Activated gamma-delta T cell treated with anti-CD3 and anti-CD28 coated beads, Interleukin-2, amount 50 U/mL, for 16 hours (primary cell): Measurements from ENCODE around the gene MDK.

Experiments used
- DNase-seq: peaks from one replicate; pipeline ENCODE4 v3.0.0-alpha.2; 2020; ENCODE audit warnings: low read depth

The MDK gene

GRCh38 chr11:46383974-46384701 lies 2.7 kb downstream of the MDK start:
- no peak for DNase-seq

DNA sequence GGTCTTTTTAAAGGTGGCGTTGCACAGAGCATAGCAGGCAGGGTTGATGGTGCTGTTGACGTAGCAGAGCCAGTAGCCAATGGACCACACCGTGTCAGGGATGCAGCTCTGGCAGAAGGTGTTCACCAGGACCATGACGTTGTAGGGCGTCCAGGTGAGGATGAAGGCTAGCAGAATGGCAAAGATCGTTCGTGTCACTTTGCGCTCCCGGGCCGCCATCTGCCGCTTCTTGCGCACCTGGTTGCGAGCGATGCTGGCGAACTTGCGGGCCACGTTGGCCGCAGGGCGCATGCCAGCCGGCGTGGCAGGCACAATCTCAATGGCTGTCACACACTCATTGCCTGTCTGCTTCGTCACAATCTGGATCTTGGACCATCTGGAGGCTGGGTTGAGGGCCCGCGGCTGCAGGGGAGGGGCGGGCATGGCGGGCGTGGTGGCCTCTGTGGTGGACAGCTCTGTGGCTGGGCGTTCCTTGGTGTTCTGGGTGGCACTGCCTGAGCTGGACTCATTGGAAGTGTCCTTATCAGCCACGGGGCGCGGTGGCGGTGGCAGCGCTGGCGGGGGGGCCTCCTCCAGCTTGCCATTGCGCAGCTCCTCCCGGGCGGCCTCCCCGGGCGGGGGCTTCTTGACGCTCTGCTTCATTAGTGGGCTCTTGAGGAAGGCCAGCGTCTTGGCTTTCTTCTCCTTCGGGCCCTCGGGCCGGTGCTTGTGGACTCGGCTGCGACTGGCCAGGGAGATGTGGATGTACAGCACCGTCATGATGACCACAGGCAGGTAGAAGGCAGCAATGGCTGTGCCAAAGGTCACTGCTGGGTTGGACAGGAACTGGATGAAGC lies 3.9 kb downstream of the MDK start:
- no peak for DNase-seq

- no peak for DNase-seq
These were observed 4.6 kb downstream of the MDK start for GRCh38 chr11:46386005-46386578.

DNA sequence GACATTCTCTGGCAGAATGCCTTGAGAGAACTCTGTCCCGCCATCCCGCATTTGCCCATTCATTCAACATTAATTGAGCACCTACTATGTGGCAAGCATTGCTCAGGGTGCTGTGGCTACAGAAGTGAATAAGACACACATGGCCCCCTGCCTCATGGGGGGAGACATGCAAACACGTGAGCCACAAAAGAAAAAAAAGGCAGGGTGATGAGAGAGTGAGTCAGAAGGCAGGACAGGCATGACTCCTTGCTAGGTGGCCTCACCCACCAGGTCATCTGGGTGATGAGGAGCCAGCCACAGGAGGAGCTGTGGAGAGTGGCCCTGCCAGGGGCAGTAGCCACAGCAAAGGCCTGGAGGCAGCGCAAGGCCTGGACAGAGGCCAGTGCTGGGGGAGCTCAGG lies 5.2 kb downstream of the MDK start:
- no peak for DNase-seq

DNA sequence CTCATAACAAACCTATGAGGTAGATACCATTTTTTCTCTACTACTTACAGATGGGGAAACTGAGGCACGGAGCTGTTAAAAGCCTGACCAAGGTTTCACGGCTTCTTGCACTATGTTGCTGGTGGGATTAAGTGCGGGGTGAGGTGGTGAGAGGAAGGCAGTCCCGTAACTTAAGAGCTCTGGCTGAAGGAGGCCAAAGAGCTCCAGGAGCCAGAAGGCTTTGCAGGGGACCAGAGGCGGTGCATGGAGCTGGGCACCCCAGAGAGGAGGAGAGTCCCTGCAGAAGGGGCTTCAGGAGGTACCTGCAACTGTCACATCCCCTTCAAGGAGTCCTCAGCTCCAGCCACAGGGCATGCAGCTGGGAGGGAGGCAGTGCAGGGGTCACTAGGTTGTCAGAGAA lies 6.0 kb downstream of the MDK start:
- no peak for DNase-seq

DNA sequence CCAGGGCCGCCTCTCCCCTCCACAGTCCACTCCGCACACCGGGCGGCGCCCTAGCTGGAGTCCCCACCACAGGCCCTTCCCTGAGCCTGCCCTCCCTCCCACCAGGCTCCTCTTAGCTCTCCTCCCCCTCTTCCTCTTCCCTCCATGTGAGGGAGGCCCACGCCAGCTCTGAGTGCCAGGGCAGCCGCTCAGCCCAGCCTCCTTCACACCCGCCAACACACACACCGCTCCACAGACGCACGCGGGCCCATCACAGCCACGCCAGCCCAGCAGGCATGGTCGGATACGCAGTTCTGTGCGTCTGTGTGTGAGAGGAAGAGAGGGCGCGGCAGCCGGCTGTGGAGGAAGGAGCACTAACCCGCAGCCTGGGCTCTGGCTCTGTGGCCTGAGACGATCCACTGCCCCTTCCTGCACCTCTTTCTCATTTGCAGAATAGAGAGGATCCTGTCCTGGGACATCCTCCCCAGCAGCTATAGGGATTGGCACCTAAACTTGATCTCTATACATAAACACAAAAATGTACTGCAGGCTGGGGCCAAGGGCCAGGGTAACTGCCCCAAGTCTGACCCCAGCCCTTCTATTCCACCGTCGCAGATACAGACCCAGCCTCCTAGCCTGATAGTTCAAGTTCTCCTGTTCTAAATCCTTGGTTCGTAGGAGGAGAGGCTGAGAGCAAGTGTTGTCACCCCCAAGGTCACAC lies 6.6 kb downstream of the MDK start:
- DNase-seq = no peak

- no peak for DNase-seq
These were observed 7.4 kb downstream of the MDK start for GRCh38 chr11:46388619-46389449.

GRCh38 chr11:46389450-46390330 lies 8.2 kb downstream of the MDK start:
- DNase-seq = no peak

GRCh38 chr11:46390331-46391171 lies 9.1 kb downstream of the MDK start:
- DNase-seq = no peak

DNA sequence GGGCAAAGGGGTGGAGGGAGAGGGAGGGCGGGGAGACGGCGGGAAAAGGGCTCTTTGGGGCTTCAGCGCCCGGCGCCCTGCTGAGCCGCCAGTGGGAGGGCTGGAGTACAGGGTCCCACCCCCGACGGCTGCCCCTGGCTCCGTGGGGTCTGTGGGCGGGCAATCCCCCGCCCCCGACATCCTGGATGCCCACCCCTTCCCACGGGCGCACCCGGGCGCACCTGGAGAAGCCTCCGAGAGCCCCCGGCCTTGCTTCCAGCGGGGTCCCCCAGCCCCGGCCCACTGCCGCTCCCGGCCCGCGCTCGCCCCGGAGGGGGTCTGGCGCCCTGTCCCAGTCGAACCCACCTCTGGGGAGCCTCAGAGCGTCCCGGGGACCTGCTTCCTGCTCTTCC lies 9.7 kb downstream of the MDK start:
- no peak for DNase-seq

DNA sequence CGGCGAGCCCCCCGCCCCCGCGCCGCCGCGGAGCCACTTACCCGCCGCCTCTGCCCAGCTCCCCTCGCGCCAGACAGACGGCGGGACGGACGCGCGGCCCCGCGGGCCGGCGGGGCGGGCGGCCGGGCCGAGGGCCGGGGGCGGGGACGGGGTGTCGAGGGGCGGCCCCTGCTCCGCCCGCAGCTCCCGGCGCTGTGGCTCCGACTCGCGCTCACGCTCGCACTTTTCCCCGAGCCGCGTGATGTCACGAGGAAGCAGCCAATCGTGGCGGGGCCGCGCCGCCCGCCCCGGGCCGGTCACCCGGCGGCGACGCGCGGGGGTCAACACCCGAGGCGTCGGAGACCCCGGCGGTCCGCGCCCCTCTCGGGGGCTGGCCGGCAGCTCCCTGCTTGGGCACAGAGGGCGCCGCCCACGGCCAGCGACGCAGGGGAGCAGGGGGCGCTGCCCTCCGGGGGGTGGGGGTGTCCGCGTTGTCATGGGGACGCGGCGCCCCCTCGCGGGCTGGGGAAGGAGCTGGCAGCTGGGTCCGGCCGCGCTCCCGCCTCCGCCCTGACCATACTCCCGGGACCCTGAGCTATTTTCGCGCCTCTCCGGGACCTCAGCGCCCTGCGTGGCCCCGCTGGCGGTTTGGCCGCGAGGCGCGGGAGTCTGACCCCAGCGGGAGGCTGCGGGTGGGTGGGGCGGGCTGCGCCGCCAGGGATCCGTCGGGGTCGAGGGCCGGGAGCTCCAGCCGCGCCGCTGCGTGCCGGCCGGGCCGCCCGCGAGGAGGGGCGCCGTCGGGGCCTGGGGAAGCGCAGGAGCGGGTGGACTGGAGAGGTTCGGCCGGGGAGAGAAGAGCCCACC lies 10.3 kb downstream of the MDK start, which contains the start of gene CHRM4:
Gene CHRM4 (minus strand): TSS at position 199 of the 843 bp plus-strand sequence. CDS start 5,219 bp downstream, outside the sequence.
- DNase-seq = no peak

GRCh38 chr11:46392421-46393230 lies 11.2 kb downstream of the MDK start:
- peak; percentile 53 for DNase-seq

DNA sequence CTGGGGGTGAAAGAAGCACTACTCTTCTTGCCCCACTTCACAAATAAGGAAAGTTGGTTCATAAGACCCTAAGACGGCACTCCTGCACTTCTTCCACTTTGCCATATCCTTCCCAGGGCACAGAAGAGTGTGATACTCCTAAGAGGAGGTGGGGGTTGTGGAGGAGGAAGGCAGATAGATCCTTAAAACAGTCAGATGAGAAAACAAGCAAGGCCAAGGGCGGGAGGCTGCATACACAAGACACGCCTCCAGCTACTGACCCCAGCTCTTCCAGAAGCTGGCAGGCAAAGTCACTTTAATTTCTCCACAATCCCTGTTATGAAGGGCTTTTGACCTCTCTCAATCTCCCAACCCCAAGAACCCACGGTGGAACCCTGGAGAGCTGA lies 11.8 kb downstream of the MDK start:
- no peak for DNase-seq

GRCh38 chr11:46393759-46394158 lies 12.3 kb downstream of the MDK start:
- DNase-seq = no peak

GRCh38 chr11:46397526-46397925 lies 16.1 kb downstream of the MDK start:
- DNase-seq = no peak

DNA sequence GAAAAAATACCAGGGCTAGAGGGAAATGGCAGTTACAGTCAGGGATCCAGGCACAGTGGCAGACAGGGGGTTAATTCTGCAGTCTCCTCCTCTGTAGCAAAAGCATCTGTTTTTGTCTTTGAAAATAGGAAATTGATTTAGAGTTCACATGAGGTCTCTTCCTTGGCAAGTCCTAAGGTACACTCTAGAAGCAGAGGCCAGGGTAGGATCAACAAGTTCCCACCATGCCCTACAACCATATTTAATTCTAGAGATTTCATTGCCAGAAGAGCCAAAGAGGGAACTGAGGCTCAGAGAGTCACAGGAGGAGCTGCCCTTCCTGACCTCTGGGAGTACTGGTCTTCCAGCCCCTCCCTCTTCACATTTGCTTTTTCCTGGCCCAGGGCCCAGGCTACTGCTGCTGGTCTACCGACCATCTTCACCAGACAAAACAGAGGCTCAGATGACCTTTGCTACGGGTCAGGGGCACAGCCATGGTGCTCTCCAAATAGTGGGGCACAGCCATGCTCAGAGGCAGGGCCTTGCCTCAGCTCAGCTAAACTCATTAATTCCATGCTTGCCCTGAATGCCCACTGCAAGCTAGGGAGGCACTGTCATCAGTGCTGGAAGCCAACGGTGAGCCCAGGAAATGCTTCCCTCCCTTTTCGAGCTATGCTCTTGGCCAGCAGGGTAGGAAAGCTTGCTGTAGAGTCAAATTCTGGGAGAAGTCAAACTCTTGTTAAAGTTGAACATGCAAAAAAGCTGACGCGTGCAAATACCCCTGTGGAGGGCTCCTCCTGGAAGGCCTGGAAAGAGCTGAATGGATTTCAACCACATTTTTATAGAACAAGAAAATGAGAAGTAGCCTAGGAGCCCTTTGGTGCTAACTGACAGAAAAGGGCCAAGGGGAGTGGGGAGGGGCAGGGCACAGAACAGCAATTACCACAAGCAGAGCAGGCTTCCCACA lies 21.8 kb downstream of the MDK start:
- no peak for DNase-seq
